Parathyroid adenoma (tissue), 2 donors: ENCODE data around the gene BTBD10.

Source experiments
- H2AFZ ChIP-seq: fragments of 300-600 bp; sonication (generic); one replicate; pipeline ENCODE4 v1.7.0; 2017; ENCODE audit warnings: antibody characterized with exemption, mild to moderate bottlenecking
- H3K27ac ChIP-seq: fragments of 300-600 bp; sonication (generic); one replicate; pipeline ENCODE4 v1.7.0; 2017
- H3K27me3 ChIP-seq: fragments of 300-600 bp; sonication (generic); one replicate; pipeline ENCODE4 v1.7.0; 2017; ENCODE audit warnings: low read length; ENCODE audit not compliant: control insufficient read depth, insufficient read depth
- H3K36me3 ChIP-seq: fragments of 300-600 bp; sonication (generic); one replicate; pipeline ENCODE4 v1.7.0; 2017; ENCODE audit warnings: low read length; ENCODE audit not compliant: control insufficient read depth, insufficient read depth
- H3K4me1 ChIP-seq: fragments of 300-600 bp; sonication (generic); one replicate; pipeline ENCODE4 v1.7.0; 2017; ENCODE audit warnings: control low read depth
- H3K4me2 ChIP-seq: fragments of 300-600 bp; sonication (generic); one replicate; pipeline ENCODE4 v1.7.0; 2017; ENCODE audit warnings: low read length
- H3K4me3 ChIP-seq: fragments of 300-600 bp; sonication (generic); one replicate; pipeline ENCODE4 v1.7.0; 2017; ENCODE audit warnings: low read depth, low read length
- H3K79me2 ChIP-seq: fragments of 300-600 bp; sonication (generic); one replicate; pipeline ENCODE4 v1.7.0; 2017; ENCODE audit warnings: control low read depth
- H3K9ac ChIP-seq: fragments of 300-600 bp; sonication (generic); one replicate; pipeline ENCODE4 v1.7.0; 2017; ENCODE audit warnings: mild to moderate bottlenecking
- H3K9me3 ChIP-seq: fragments of 300-600 bp; sonication (generic); one replicate; pipeline ENCODE4 v1.7.0; 2017; ENCODE audit warnings: low read length; ENCODE audit not compliant: control insufficient read depth
- TF ChIP-seq, protein P1 (sequence below): fragments of 300-600 bp; sonication (generic); IDR thresholded peaks from one replicate; pipeline ENCODE4 v1.7.0; 2017; ENCODE audit warnings: antibody characterized with exemption, mild to moderate bottlenecking
- donor health status: primary hyperparathyroidism.

The BTBD10 gene

DNA sequence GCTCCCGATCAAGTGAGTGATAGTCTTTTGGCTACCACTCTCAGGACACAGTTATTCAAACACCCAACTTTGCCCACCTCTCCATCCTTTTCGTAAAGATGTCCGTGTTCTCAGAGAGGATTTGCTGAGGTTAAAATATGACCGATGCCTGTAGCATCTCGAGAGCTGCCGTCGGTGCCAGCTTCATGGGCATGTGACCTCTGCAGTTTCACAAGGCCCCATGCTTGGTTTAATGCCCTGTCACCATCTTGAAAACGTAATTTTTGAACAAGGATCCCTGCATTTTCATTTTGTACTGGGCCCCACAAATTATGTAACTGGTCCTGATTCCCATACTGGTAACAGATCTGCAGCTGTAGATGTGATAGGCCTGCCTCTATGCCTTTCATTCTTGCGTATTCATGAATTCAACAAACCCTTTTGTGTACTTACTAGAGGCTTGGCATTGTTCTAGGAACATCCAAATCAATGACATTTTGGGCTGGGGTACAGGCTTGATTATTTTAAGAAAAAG, 100.4 kb downstream of the BTBD10 start:
- Histone ChIP-seq H3K36me3 (no peaks in the 10 kb centered on the region), H3K4me2 (no peak overlapping the region), H3K27me3 (no peaks in the 10 kb centered on the region), H3K4me1 (no peaks in the 10 kb centered on the region), H3K79me2 (no peaks in the 10 kb centered on the region), H3K9ac (no peak overlapping the region), H3K9me3 (no peaks in the 10 kb centered on the region), H3K4me3 (no peak overlapping the region), H3K27ac (no peak overlapping the region), H2AFZ (no peak overlapping the region)
- TF ChIP-seq, protein P1, sequence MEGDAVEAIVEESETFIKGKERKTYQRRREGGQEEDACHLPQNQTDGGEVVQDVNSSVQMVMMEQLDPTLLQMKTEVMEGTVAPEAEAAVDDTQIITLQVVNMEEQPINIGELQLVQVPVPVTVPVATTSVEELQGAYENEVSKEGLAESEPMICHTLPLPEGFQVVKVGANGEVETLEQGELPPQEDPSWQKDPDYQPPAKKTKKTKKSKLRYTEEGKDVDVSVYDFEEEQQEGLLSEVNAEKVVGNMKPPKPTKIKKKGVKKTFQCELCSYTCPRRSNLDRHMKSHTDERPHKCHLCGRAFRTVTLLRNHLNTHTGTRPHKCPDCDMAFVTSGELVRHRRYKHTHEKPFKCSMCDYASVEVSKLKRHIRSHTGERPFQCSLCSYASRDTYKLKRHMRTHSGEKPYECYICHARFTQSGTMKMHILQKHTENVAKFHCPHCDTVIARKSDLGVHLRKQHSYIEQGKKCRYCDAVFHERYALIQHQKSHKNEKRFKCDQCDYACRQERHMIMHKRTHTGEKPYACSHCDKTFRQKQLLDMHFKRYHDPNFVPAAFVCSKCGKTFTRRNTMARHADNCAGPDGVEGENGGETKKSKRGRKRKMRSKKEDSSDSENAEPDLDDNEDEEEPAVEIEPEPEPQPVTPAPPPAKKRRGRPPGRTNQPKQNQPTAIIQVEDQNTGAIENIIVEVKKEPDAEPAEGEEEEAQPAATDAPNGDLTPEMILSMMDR, result no peak

DNA sequence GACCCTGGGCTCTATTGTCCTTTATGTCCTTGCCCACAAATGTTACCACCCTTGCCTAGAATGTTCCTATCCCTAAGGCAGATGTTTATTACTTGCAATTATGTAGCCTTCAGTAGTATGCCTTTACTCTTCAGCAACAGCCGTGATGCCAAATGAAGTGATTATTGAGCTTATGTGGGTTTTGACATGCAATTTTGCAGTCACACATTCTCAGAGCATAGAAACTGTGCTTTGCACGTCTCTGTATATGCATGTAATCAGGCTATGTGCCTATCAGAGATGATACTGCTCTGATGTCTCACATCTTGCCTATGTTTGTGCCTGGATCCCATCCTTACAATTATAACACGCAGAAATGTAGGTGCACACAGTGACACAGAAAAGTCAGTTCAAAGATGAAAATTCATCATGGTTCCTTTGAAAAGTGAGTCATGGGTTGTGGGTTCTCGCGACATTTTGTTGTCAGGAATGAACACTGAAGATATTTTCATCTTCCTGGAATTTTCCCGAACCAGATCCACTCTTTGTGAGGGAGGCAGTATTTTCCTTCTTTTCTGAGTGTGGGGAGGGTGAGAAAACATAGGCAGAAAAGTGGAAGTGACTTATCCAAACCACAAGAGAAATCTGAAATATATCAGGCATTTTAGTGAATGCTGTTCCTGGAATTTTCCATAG, 104.3 kb downstream of the BTBD10 start:
- H3K79me2 ChIP-seq, result no peaks in the 10 kb centered on the region
- H3K27ac ChIP-seq, result no peak overlapping the region
- H3K27me3 ChIP-seq, result no peaks in the 10 kb centered on the region
- H3K4me3 ChIP-seq, result no peak overlapping the region
- TF ChIP-seq, protein P1, result no peak
- no peaks in the 10 kb centered on the region for H3K9me3 ChIP-seq
- no peak overlapping the region for H3K9ac ChIP-seq
- no peaks in the 10 kb centered on the region for H3K4me1 ChIP-seq
- no peak overlapping the region for H3K4me2 ChIP-seq
- no peak overlapping the region for H2AFZ ChIP-seq
- no peaks in the 10 kb centered on the region for H3K36me3 ChIP-seq

DNA sequence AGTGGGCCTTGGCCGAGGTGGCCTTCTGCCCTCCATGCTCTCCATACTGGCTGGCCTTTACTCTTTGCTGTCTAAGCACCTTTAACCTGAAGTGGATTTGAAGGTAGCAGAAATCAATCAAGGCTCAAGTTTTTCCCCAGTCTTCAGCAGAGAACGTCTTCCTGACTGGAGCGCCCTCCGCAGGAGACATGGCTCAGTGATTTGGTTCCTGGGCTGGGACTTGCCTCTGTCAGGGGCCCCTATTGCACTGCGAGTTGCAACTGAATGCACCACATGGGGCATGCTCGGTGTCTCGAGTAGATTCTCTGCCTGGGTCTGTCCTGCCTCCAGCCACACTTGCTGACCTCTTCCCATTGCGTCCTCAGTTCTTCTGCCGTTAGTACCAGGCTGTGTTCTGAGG, 105.8 kb downstream of the BTBD10 start:
- H3K9ac ChIP-seq, result no peak overlapping the region
- no peak overlapping the region for H2AFZ ChIP-seq
- no peak overlapping the region for H3K4me3 ChIP-seq
- H3K4me1 ChIP-seq, result no peaks in the 10 kb centered on the region
- TF ChIP-seq, protein P1, result no peak
- H3K27ac ChIP-seq, result no peak overlapping the region
- no peaks in the 10 kb centered on the region for H3K27me3 ChIP-seq
- no peaks in the 10 kb centered on the region for H3K79me2 ChIP-seq
- no peak overlapping the region for H3K4me2 ChIP-seq
- no peaks in the 10 kb centered on the region for H3K9me3 ChIP-seq
- no peaks in the 10 kb centered on the region for H3K36me3 ChIP-seq

DNA sequence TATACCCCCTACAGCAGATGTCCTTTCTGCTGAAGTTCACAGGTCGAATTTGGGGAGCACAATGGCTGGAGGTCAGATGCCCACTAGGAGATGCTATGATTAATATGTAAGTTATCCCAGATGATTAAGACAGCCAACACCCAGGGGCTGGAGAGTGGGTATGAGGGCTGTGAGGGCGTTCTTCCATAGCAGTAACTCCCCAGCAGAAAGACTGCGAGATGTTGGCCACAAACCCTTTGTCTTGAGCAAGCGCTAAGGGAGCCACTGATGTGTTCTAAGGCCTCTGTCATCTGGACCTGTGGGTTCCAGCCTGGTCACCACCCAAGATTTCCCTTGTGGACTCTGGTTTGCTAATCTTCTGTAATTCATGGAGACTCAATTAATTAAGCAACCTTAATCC, 107.8 kb downstream of the BTBD10 start:
- Histone ChIP-seq H3K9ac (no peak overlapping the region), H2AFZ (no peak overlapping the region), H3K36me3 (no peaks in the 10 kb centered on the region), H3K4me2 (no peak overlapping the region), H3K4me1 (no peaks in the 10 kb centered on the region), H3K27ac (no peak overlapping the region), H3K9me3 (no peaks in the 10 kb centered on the region), H3K79me2 (no peaks in the 10 kb centered on the region), H3K4me3 (no peak overlapping the region), H3K27me3 (no peaks in the 10 kb centered on the region)
- TF ChIP-seq, protein P1, result no peak

DNA sequence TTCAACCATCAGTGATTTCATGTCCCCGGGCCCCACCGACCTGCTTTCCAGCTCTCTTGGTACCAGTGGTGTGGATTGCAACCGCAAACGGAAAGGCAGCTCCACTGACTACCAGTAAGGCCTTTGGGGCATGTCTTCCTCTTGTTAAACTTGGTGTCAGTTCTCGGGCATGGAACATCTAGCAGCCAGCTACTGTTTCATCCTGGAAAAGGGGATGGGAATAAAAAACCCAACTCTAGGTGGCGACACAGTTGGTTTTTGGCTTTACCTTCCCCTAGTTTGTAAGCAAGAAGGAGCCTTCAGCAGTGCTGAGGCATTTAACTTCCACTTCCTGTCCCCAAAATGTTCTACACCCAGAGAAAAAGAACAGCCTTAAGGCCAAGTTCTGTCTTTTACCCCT, 108.7 kb downstream of the BTBD10 start:
- Histone ChIP-seq H3K4me2 (no peak overlapping the region), H2AFZ (no peak overlapping the region), H3K9ac (no peak overlapping the region), H3K4me3 (no peak overlapping the region), H3K79me2 (no peaks in the 10 kb centered on the region), H3K36me3 (no peaks in the 10 kb centered on the region), H3K9me3 (no peaks in the 10 kb centered on the region), H3K27me3 (no peaks in the 10 kb centered on the region), H3K27ac (no peak overlapping the region), H3K4me1 (no peaks in the 10 kb centered on the region)
- TF ChIP-seq, protein P1, result no peak
